ENCODE results near the gene TMEM248.

GRCh38 chr7:66894463-66895080 lies 26.5 kb upstream of the TMEM248 start:
- TF ChIP-seq POLR2A (IDR thresholded peaks at IDR 0.05) (no peak), CTCF (IDR thresholded peaks at IDR 0.05 in 4 of 5, conservative IDR thresholded peaks at IDR 0.05 in 1 of 5) (peak in 1 of 5 experiments; percentile 15)
